B cell (primary cell): ENCODE results near the gene POP4. TPM values are rescaled to one million over a fixed set of nuclear protein-coding genes. Genes with fewer than 3 reads are reported as not detected.

Experiments
- ATAC-seq: fragments of 200-7000 bp; cut with Tn5 transposase; one replicate; pipeline ENCODE4 v1.10.0; 2021; ENCODE audit warnings: low read depth, mild to moderate bottlenecking, moderate number of reproducible peaks, moderate library complexity
- CTCF ChIA-PET: fragments of 350-600 bp; sonication (Branson Sonifier 250); formaldehyde crosslinking; loops from one replicate; lab custom pipeline; 2021; ENCODE audit warnings: antibody characterized with exemption, inconsistent platforms; lab: Charles Lee
- POLR2A ChIA-PET: fragments of 350-600 bp; sonication (Branson Sonifier 250); formaldehyde crosslinking; loops from one replicate; lab custom pipeline; 2021; ENCODE audit warnings: antibody characterized with exemption; lab: Charles Lee
- DNase-seq: peaks from one replicate; pipeline ENCODE4 v3.0.0; 2013
- H2AFZ ChIP-seq: 2 replicates; pipeline ENCODE4 v1.6.1; 2012; ENCODE audit warnings: mild to moderate bottlenecking, low read depth, low read length; ENCODE audit not compliant: insufficient read depth, poor library complexity, severe bottlenecking
- H3K27ac ChIP-seq, 2 donors: 1 replicate in 1 of 2; 2 replicates in 1 of 2; pipeline ENCODE4 v1.5.1; 2012 to 2013; ENCODE audit warnings: low read length in 2 of 2, mild to moderate bottlenecking in 2 of 2, moderate library complexity in 1 of 2
- H3K27me3 ChIP-seq, 4 experiments: fragments of 200-600 bp in 1 of 4; sonication (generic) in 1 of 4; replicated peaks in 1 of 4; 1 replicate in 2 of 4; 2 replicates in 2 of 4; pipeline versions ENCODE4 v1.6.1 to v1.7.0; 2013 to 2016; ENCODE audit warnings: low read length in 3 of 4, mild to moderate bottlenecking in 2 of 4, mixed read lengths in 1 of 4, moderate library complexity in 1 of 4; ENCODE audit not compliant: insufficient read depth in 4 of 4, control insufficient read depth in 3 of 4; ENCODE audit errors: control extremely low read depth in 1 of 4
- H3K36me3 ChIP-seq, 2 experiments: replicated peaks in 1 of 2; 1 replicate in 1 of 2; 2 replicates in 1 of 2; pipeline versions ENCODE4 v1.6.1 to v1.7.1; 2013; ENCODE audit warnings: low read length in 1 of 2; ENCODE audit not compliant: insufficient read depth in 2 of 2, control insufficient read depth in 1 of 2; ENCODE audit errors: control extremely low read depth in 1 of 2, extremely low read depth in 1 of 2
- H3K4me1 ChIP-seq, 2 donors: fragments of 200-600 bp in 1 of 2; sonication (generic) in 1 of 2; 1 replicate in 1 of 2; 2 replicates in 1 of 2; pipeline versions ENCODE4 v1.5.1 to v1.6.1; 2013 to 2017; ENCODE audit warnings: low read length in 2 of 2; ENCODE audit not compliant: control insufficient read depth in 2 of 2, insufficient read depth in 2 of 2
- H3K4me2 ChIP-seq: replicated peaks from 2 replicates; pipeline ENCODE3; 2012; ENCODE audit warnings: mild to moderate bottlenecking, low read depth, low read length; ENCODE audit not compliant: poor library complexity, severe bottlenecking
- H3K4me3 ChIP-seq, 5 experiments: fragments of 200-600 bp in 1 of 5; sonication (generic) in 1 of 5; 1 replicate in 3 of 5; 2 replicates in 2 of 5; pipeline versions ENCODE4 v1.5.1 to v1.7.0; 2011 to 2016; ENCODE audit warnings: low read length in 4 of 5, mild to moderate bottlenecking in 4 of 5, low read depth in 2 of 5, control low read depth in 1 of 5, moderate library complexity in 1 of 5; ENCODE audit not compliant: insufficient read depth in 1 of 5; ENCODE audit errors: control extremely low read depth in 1 of 5, extremely low read depth in 1 of 5
- H3K79me2 ChIP-seq: fragments of 200-600 bp; sonication (generic); one replicate; pipeline ENCODE4 v1.6.0; 2016; ENCODE audit warnings: low read length; ENCODE audit not compliant: control insufficient read depth, insufficient read depth
- H3K9ac ChIP-seq: fragments of 200-600 bp; sonication (generic); 2 replicates; pipeline ENCODE4 v1.6.1; 2017; ENCODE audit warnings: mild to moderate bottlenecking, low read length, moderate library complexity
- H3K9me3 ChIP-seq, 3 donors: one replicate each; pipeline versions ENCODE4 v1.6.1 to v1.7.1; 2013; ENCODE audit warnings: low read length in 2 of 3; ENCODE audit not compliant: control insufficient read depth in 2 of 3, insufficient read depth in 1 of 3; ENCODE audit errors: control extremely low read depth in 1 of 3
- H4K20me1 ChIP-seq: 2 replicates; pipeline ENCODE4 v1.6.0; 2012; ENCODE audit warnings: mild to moderate bottlenecking, low read length; ENCODE audit not compliant: insufficient read depth, control insufficient read depth, poor library complexity, severe bottlenecking
- H3K27ac Mint-ChIP-seq: one replicate; pipeline ENCODE4 v1.8.0; 2021; ENCODE audit warnings: mixed read lengths
- H3K27me3 Mint-ChIP-seq: one replicate; pipeline ENCODE4 v1.8.0; 2021; ENCODE audit warnings: mixed read lengths
- H3K4me1 Mint-ChIP-seq: one replicate; pipeline ENCODE4 v1.8.0; 2021; ENCODE audit warnings: mixed read lengths
- H3K4me3 Mint-ChIP-seq: one replicate; pipeline ENCODE4 v1.8.0; 2021; ENCODE audit warnings: mixed read lengths
- H3K9me3 Mint-ChIP-seq: one replicate; pipeline ENCODE4 v1.8.0; 2022; ENCODE audit warnings: mixed read lengths; ENCODE audit not compliant: insufficient read depth
- CTCF ChIP-seq: fragments of 200-600 bp; IDR thresholded peaks from one replicate; pipeline ENCODE4 v1.8.0; 2022; ENCODE audit warnings: antibody characterized with exemption, mild to moderate bottlenecking
- EZH2 ChIP-seq: IDR thresholded peaks from 2 replicates; pipeline ENCODE4 v1.6.1; 2012; ENCODE audit warnings: borderline replicate concordance, low read depth, mild to moderate bottlenecking, moderate library complexity, low read length; ENCODE audit not compliant: insufficient read depth, poor library complexity, severe bottlenecking
- WGBS: methylation state at CpG from one replicate; pipeline ENCODE4 v1.1.5; 2013; ENCODE audit warnings: missing lambda C conversion rate; ENCODE audit not compliant: insufficient coverage; 5-methylcytosine and 5-hydroxymethylcytosine counted together
- intact Hi-C: fragments of 100-400 bp; cut with micrococcal nuclease; formaldehyde crosslinking; loops from one replicate; pipeline ENCODE4 v1.10.0; 2022
- polyA plus RNA-seq: library from polyadenylated mRNA; depleted of rRNA; stranded (reverse); fragments of >200 nt; gene quantifications from 2 replicates; pipeline ENCODE4 v1.2.3, GENCODE V29; 2012
- total RNA-seq, 2 donors: library from RNA; stranded (reverse); fragments of 120-200 nt in 1 of 2; gene quantifications; 1 replicate in 1 of 2; 2 replicates in 1 of 2; pipeline versions ENCODE4 v1.2.3 to v1.2.4, GENCODE V29; 2013 to 2022

The POP4 gene
- total and polyA plus RNA-seq, 2 donors (not counting 1 experiment from before 2014, with no cell fraction given) = 58.9 to 61.2 TPM

- Histone ChIP-seq H3K9me3 (peaks cover 0 to 5% (median 0%) of the 10 kb centered on the region in 3 donors), H4K20me1 (no peaks in the 10 kb centered on the region), H2AFZ (peak overlapping the region; percentile 92), H3K27me3 (no peaks in the 10 kb centered on the region), H3K36me3 (no peaks in the 10 kb centered on the region), H3K79me2 (peaks cover 55% of the 10 kb centered on the region), H3K9ac (peak overlapping the region; percentile 91), H3K4me2 (peak overlapping the region; percentile 100), H3K4me3 (peak overlapping the region; percentile 18 to 87 (median 75)), H3K4me1 (peaks cover 35 to 46% of the 10 kb centered on the region in 2 donors), H3K27ac (peak overlapping the region; percentile 2 to 79)
- ChIA-PET CTCF (interaction anchor here (0.7 to 10.1 kb wide), 15 partner anchors 8 to 179 kb away, joined by 3 to 116 read pairs (median 6); partner anchors contain the start of genes C19orf12 and POP4), POLR2A (interaction anchor here (0.8 to 1.8 kb wide), 6 partner anchors 46 to 60 kb away, joined by 3 to 12 read pairs (median 6); partner anchors contain the start of genes C19orf12 and POP4)
- WGBS = 31% methylated on average over 24 of the region's 30 CpGs
- Mint-ChIP-seq H3K27me3 (no peaks in the 10 kb centered on the region), H3K27ac (peak overlapping the region; percentile 54), H3K4me1 (peaks cover 34% of the 10 kb centered on the region), H3K4me3 (peak overlapping the region; percentile 75), H3K9me3 (no peaks in the 10 kb centered on the region)
- TF ChIP-seq CTCF = no peak
- TF ChIP-seq EZH2 = no peak
- intact Hi-C loops = loop anchor here (1.0 to 10.0 kb wide), 8 partner anchors 7 to 179 kb away; partner anchors contain the start of genes CCNE1 and POP4
- ATAC-seq = no peak
- peak; percentile 68 for DNase-seq
Observed at GRCh38 chr19:29665826-29666577, 59.9 kb downstream of the POP4 start.

Other genes starting within 250 kb of the POP4 start
- gene VSTM2B, start 80.3 kb upstream of the POP4 start, total RNA-seq = not detected in 2 replicates
- not detected in 2 replicates for gene VSTM2B, start 80.3 kb upstream of the POP4 start, polyA plus RNA-seq
- gene PLEKHF1, start 59.2 kb downstream of the POP4 start, total RNA-seq = 5.5 and 6.4 TPM in 2 replicates
- gene PLEKHF1, start 59.2 kb downstream of the POP4 start, polyA plus RNA-seq = 9.8 and 10.9 TPM in 2 replicates
- gene C19orf12, start 109.0 kb downstream of the POP4 start, total RNA-seq = 25.7 and 29.4 TPM in 2 replicates
- 11.4 and 12.6 TPM in 2 replicates for gene C19orf12, start 109.0 kb downstream of the POP4 start, polyA plus RNA-seq
- 2.5 and 3.1 TPM in 2 replicates for gene CCNE1, start 205.7 kb downstream of the POP4 start, total RNA-seq
- 2.8 and 7.6 TPM in 2 replicates for gene CCNE1, start 205.7 kb downstream of the POP4 start, polyA plus RNA-seq